ENCODE data around the gene PTPN23.

DNA sequence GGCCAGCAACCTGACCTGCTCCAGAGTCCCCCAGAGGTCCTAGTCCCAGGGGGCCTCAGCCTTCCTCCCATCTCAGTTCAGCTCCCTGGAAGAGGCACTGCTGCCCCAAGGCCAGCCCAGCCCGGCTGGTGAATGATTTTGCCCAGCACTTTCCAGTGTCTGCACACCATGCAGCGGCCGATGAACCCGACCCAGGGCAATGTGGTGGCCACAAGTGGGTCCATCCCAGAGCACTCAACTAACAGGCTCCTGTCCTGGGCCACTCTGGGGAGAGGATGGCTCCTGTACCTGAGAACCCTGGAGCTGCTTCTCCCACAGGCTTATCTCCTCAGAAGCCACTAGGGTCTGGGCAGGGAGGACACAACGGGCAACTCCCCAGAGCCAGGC, 39.2 kb downstream of the PTPN23 start:
- TF ChIP-seq, protein P1, sequence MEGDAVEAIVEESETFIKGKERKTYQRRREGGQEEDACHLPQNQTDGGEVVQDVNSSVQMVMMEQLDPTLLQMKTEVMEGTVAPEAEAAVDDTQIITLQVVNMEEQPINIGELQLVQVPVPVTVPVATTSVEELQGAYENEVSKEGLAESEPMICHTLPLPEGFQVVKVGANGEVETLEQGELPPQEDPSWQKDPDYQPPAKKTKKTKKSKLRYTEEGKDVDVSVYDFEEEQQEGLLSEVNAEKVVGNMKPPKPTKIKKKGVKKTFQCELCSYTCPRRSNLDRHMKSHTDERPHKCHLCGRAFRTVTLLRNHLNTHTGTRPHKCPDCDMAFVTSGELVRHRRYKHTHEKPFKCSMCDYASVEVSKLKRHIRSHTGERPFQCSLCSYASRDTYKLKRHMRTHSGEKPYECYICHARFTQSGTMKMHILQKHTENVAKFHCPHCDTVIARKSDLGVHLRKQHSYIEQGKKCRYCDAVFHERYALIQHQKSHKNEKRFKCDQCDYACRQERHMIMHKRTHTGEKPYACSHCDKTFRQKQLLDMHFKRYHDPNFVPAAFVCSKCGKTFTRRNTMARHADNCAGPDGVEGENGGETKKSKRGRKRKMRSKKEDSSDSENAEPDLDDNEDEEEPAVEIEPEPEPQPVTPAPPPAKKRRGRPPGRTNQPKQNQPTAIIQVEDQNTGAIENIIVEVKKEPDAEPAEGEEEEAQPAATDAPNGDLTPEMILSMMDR (IDR thresholded peaks at IDR 0.05), result no peak
- no peak for TF ChIP-seq EP300 (IDR thresholded peaks at IDR 0.05)
- TF ChIP-seq POLR2AphosphoS5 (IDR thresholded peaks at IDR 0.05), result no peak
- no peak for TF ChIP-seq POLR2A (IDR thresholded peaks at IDR 0.05)
